Activated naive CD8-positive, alpha-beta T cell treated with anti-CD3 and anti-CD28 coated beads, Interleukin-2, amount 50 U/mL, for 16 hours (primary cell): Measurements from ENCODE around the gene CPXM1.

Experiments used
- DNase-seq: peaks from one replicate; pipeline ENCODE4 v3.0.0-alpha.2; 2020; ENCODE audit warnings: low read depth, low spot score

Gene CPXM1

DNA sequence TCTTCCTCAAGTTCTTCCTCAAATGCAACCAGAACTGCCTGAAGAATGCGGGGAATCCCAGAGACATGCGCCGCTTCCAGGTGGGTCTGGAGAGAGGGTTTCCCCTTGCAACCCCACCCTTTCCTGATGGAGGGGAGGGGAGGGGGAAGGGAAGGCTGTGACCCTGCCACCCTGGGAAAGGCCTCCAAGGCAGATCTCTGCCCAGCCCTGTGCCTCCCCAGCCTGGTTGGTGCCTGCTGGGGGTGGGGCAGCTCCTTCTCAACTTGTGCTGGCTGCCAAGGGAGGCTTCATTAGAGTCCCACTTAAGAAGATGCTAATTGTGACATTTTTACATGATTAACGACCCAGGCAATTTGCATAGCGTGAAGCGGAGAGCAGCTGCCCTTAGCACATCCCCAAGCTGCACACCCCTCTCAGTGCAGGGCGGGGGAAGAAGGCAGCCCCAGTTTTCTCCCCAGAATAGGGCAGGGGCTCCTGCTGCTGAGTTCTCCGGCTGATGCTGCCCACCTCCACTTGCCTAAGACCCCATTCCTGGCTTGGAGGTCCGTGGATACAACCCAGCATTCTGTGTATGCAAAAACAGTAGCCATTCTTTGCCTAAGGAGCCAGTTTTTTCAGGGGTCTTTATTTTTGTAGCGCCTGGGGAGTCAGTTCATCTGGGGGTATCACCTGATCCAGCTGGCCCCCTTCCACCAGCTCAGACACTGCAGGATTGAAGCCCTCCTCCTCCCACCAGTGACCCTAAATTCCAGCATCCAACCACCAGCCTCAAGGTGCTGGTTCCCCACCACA is 51.7 kb downstream of the CPXM1 start:
- DNase-seq, result no peak

DNA sequence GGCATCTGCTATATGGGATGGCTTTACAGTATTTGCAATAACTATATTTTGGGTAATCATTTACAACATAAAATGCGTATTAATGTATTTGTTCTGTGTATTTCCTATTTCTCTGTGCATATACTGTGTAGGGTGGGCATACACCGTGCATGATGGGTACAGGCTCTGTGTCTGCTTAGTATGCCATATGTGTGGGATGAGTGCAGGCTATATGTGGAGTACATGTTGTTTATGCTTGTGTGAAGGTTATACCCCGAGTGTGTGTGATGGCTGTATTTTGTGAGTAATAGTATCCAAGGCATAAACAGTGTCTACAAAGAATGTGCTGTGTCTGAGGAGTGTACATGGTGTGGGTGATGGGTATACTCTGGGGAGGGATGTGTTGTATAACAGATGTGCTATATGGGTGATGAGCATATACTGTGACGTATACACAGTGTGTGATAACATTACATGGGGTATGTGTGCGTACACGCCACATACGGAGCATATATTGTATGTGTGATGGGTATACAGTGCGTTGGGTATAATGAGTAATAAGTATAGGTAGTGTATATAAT is 52.7 kb downstream of the CPXM1 start:
- DNase-seq, result no peak

DNA sequence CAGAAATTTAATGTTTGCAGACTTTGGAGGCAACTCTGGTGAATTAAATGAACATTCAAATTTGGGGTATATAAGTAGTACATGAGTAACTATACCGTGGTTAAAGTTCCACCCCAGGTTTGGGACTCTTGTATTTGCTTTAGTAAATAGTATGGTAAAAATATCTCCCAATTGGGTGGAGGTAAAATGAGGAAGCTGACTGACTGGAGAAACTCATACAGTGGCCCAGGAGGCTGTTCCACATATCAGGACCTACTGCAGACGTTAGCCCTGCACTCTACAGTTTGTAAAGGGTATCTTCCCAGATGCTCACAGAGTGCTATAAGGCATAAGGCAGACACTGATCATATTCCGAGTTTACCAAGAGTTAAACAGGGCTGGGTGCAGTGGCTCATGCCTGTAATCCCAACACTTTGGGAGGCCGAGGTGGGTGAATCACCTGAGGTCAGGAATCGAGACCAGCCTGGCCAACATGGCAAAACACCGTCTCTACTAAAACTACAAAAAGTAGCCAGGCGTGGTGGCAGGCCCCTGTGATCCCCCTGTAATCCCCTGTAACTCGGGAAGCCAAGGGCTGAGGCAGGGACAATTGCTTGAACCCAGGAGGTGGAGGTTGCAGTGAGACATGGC is 53.7 kb downstream of the CPXM1 start:
- DNase-seq, result no peak

DNA sequence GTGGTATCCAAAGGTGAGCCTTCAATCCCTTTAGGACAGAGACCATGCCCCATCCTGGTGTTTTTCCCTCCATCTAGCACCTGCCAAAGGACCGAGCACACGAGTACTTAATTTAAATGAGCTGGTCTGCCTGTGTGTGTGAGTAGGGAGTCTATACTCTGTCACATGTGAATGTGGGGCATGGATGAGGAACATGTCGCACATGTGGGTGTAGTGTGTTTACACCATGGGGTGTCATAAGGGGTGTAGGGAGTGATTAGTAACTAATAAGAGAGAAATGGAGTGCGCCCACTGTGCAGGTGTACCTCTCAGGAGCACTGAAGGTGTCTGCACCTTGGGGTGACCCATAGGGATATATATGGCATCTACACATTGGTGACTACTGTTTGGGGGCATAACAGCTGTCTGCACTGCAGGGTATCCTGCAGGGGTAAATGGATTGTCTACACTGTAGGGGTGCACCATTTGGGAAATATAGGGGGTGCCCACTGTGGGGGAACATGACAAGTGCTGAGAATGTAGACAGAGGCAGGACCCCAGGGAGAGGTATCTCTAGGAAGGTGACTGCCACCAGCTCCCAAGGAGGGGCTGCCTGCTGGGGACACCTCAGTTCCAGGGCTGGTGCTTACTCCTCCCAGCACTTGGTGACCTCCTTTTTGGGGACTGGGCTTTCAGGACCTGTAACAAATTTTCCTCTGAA is 54.3 kb downstream of the CPXM1 start:
- DNase-seq, result no peak

DNA sequence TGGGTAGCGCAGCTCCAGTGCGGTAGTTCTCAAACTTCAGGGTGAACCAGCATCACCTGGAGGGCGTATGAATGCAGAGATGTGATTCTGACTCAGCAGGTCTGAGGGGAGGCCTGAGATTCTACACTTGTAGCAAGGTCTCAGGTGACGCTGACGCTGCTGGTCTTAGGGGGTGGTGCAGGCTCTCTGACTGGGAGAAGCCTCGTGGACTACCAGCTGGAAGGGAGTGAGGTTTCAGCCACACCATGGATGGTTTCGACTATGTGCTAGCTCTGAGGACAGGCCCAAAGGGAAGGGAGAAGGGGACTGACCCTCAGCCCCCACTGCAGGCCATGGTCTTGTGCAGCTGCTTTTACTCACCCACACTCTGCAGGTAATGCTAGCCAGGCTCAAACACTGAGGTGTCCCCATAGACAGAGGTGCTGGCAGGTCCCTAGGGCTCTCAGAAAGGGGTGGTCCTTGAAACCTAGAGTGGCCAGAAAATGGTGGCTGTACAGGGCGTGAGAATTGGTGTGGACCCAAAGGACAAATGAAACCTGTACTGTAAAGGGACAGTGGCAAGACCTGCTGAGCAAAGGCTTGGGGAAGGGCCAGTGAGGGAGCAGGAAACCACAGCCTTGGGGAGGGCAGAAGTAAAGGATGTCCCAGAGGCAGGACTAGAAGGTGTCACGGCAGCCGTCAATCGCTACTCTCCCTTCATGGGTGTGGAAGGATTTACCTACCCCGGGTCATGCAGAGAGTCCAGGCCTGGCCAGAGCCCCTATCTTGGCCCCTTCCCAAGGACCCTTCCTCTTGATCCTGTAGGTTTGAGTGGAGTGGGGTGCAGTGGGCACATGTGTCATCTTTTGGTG is 55.1 kb downstream of the CPXM1 start:
- DNase-seq, result no peak
